GM21619 (cell line): Measurements from ENCODE around the gene PTPN4.

ENCODE experiments used
- ATAC-seq: cut with Tn5 transposase; IDR thresholded peaks from one replicate; pipeline ENCODE4 v1.9.1; 2021; ENCODE audit not compliant: unreplicated experiment

The PTPN4 gene

DNA sequence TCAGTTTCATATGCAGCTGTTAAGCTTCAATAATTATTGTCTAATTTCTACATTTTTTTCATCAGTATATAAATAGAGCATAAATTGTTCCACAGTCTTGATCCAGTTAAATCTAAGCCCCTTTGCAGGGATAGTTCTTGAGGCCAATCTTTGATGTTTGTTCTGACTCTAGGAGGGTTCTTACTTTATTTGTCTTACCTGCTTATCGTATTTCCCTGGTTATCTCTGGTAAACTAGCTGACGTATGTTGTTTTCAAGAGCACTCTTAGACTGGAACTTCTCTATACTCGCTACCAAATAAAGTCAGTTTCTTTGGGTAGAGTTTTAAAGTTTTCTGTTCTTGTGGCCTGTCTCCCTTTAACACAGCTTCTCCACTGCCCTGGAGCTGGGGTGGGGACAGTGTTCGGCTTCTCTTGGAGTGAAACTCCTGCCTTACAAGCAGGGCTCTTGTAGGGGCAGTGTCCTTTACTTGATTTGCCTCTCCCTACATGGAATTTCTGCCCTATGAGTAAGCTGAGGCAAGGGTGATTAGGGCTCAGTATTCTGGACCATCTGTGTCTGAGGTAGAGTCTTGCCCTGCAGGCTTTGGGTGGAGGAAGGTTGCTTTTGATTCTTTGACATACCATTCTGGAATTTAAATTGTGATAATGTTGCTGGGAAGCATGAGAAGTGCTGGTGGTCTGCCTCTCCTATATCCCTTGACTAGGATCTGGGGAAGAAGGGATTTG is 90.3 kb downstream of the PTPN4 start:
- ATAC-seq, result no peak

DNA sequence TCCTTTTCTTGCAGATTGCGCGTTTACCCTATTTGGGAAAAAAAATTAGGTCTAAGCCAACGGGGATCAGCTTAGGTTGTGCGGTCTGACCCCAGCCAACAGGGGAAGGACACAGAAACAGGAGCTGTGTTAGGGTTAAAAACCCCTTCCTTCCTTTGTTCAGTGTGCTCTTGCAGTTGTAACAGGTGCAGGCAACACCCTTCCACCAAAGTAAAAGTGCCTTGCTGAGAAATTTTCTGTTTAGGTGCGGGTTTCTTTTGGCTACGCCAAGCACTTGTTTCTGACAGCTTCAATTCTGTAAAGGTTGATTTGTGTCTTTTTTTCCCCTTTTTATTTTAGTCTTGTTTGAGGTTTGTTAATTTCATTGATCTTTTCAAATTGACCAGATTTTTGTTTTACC is 92.5 kb downstream of the PTPN4 start:
- ATAC-seq, result no peak

DNA sequence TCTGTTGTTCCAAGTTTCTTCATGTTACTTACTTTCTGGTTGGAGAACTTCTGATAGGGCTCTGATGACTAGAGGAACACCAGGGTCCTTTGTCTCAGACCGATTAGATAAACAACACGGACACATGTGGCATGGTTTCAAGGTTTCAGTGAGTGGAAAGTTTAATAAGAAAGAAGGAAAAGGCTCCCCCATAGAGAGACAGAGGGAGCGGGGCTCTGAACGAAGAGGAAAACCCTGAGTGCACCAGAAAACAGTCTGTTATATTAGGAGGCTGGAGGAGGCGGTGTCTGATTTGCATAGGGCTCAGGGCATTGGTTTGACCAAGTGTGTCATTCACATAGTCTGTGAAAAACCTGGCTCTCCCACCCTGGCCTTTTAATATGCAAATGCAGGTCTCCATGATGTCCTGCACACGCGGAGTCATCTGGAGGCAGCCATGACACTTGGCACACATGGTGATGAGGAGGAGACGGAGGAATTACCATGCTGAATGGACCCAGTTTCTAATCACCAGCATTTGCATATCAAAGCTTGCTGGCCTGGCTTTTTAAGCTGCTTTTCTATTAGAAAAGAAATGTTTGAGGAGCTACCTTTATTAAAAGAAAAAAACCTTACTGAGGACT is 94.2 kb downstream of the PTPN4 start:
- no peak for ATAC-seq

DNA sequence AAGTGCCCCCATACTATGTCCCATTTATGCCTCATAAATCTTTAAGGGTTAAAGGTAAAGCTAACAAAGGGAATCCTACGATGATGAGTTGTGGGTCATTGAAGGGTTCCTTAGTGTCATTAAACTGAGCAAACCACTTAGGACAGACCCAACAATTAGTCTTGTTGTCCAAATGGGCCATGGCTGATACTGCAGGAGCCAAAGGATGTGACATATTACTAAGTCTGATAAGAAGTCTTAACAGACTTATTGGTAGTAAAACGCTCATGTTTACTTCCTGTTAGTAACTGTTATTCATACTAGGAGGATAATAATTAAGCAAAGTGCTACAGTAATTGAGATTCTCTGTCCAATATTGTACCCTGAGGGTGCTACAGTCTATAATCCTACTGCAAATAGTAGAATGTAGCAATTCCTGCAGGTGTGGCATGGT is 96.8 kb downstream of the PTPN4 start:
- ATAC-seq, result no peak

DNA sequence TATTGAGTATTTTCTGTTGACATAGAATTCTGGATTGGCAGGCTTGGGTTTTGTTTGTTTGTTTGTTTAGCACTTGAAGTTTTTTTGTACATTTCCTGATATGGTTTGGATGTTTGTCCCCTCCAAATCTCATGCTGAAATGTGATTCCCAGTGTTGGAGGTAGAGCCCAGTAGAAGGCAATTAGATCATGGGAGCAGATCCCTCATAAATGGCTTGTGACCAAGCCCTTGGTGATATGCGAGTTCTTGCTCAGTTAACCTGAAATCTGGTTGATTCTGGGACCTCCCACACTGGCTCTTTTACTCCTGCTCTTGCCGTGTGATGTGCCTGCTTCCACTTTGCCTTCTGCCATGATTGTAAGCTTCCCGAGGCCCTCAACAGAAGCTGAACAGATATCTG is 98.0 kb downstream of the PTPN4 start:
- no peak for ATAC-seq

DNA sequence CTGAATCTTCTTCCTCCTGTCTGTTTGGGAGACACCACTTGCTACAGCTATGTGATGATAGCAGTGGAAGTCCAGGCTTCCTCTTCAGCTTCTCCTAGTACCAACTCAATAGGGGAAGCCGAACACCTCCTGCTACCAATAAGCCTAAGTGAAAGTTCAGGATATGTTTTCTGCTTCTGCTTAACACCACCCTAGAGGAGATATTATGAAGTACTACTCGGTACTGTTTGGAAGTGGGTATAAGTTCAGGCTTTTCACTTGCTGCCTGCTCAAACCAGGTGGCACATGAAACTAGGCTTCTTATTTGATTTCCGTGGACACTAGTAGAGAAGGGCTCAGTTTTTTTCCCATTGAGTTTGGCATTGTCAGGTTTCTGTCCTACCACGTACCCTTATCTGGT is 99.8 kb downstream of the PTPN4 start:
- no peak for ATAC-seq

DNA sequence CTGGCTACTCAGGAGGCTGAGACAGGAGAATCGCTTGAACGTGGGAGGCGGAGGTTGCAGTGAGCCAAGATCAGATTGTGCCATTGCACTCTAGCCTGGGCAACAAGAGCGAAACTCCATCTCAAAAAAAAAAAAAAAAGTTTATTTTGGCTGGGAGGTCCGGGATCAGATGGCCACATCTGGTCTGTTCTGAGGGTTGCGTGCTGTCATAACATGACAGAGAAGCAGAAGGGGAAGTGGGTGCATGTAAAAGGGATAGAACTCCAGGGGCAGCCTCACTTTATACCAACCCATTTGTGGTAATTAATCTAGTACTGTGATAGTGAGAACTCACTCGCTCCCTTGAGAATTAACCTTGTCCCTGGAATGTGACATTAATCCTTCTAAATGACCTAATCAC is 101.2 kb downstream of the PTPN4 start:
- ATAC-seq, result no peak

DNA sequence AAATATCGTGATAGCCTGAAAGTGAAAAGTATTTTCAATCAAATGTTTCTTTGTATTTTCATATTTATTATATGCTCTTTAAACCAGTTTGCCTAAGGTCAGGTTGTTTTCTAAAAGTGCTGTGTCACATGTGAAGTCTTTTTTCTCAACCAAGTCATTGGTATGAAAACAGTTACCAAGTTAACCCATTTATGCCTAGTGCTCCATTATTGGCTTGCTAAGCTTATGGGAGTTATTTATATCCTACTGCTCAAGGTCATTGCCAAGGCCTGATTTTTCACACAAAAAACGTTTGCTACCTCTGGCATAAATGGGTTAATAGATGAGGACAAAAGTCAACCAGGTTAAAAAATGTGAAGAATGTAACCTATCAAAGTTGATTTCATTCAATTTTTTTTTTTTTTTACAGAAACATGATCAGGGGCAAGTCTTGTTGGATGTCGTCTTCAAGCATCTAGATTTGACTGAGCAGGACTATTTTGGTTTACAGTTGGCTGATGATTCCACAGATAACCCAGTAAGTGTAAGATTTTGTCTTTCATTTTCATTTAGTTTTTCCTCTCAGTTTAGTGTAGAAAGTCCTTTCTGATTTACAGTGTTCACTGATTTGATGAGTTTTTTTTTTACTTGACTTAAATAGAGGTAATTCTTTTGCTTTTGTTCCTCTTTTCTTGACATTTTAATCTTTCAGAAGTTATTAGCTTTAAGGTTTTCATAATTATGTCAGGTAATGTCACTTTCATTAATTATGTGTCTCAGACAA is 102.6 kb downstream of the PTPN4 start:
- ATAC-seq, result peak; percentile 82

DNA sequence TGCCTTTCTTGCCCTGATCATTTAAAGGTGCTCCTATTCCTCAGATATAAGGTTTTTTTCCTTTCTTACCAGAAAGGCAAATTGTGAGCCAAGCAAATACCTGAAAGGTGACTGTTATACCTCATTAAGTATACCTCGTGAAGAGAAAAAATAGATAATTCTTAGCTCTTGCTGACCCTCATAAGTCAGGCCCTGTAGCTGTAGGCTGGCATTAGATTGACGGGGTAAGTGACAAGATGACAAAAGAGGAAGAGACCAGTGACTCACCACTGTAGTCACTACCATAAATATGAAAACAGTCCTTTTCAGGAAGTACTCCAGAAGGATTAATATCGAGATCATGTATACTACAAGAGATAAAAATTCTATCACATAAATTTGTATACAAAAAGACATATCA is 104.6 kb downstream of the PTPN4 start:
- no peak for ATAC-seq

DNA sequence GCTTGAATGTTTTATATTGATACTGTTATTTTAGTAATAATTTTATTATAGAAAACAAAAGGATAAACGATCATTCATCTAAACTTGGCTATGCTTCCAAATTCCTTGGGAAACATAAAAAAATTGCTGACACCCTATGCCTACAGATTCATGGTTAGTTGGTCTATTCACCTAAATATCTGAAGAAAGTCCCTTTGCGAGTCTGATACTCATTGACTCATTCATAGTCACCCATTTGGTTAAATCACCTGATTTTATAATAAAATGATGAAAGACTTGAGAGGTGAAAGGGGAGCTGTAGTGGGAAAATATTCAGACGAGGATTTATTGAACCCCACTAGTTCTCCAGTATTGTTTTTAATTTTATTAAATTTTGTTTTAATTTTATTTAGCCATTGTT is 112.0 kb downstream of the PTPN4 start:
- ATAC-seq, result no peak

DNA sequence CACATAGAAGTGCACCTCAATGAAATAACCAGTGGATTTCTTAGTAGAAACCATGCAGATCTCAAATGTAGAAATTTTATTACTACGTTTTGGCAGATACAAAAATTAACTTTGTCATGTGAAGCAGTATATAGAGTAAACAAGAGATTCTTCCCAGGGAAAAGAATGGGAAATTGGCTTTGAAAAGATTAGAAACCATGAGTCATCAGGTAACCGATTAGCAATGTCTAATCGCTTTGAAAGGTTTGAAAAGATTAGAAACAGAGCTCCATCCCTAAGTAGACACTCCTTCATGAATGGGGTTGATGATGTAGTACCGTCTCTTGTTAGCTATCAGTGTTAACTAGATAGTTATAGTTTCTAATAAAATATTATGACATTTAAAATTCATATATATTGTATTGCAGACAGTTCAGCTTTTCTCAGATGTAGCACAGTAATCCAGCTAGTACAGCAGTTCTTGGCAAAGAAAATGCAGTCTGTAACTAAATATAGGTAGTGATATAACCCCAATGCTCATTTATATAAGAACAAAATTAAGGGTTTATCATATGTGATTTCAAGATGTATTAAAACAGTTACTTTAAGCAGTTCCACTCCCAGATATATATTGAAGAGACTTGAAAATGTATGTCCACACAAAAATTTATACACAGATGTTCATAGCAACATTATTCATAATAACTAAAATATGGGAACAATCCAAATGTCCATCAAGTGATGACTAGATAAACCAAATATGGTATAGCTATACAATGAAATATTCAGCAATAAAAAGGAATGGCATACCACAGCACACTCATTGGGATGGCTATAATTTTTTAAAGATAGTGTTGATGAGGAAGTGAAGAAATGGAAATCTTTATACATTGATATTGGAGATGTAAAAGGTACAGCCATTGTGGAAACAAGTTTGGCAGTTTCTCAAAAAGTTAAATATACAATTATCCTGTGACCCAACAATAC is 113.9 kb downstream of the PTPN4 start:
- no peak for ATAC-seq

DNA sequence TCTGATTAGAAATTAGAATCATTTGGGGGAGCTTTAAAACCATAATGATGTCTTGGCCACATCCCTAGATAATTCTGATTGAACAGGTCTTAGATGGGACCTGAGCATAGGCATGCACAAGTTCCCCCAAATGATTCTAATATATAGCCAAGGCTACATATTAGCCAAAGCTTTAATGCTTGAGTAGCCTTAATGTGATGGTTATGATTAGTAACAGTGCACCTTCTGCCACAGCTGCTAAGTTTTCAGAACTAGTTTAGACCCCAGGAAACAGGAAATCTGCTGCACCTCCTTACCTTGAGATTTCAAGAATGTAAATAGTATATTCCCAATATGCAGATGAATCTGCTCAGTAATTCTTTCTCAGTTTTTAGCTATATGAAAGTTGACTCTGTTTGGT is 119.8 kb downstream of the PTPN4 start:
- ATAC-seq, result peak; percentile 57

DNA sequence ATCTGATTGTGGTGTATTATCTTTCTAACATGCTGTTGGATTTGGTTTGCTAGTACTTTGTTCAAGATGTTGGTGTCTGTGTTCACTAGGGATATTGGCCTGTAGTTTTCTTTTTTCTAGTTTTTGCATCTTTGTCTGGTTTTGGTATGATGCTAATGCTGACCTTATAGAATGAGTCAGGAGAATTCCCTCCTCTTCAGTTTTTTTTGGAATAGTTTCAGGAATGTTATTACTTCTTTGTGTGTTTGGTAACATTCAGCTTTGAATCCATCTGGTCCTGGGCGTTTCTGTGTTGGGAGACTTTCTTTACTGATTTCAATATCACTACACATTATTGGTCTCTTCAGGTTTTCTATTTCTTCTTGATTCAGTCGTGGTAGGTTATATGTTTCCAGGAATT is 129.0 kb downstream of the PTPN4 start:
- ATAC-seq, result no peak

DNA sequence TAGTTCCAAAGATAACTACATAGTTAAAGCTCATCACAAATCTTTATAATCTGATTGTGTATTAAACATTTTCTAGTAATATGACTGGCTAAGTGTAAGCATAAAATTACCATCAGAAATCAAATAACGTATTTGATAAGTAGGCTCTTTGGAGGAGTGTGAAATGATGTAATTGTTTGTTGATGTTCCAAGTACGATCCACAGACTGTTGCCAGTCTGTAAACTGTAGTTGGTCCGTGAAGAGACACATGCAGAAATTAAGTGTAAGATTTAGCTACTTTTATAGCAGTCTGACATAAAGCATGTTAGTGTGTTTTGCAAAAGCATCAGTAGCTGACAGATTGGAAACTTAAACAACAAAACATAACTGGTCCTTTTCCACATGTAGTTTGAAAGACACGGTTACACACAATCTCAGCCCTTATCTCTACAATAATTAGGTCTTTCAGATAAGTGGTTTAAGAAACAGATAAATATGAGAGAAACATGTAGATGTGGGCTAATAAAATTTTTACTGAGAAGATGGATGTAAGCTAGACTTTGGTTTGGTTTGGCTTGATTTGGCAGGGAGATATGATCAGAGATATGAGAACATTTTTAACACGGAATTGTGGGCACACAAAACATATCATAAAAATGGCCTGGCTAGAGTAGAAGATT is 138.1 kb downstream of the PTPN4 start:
- ATAC-seq, result no peak

DNA sequence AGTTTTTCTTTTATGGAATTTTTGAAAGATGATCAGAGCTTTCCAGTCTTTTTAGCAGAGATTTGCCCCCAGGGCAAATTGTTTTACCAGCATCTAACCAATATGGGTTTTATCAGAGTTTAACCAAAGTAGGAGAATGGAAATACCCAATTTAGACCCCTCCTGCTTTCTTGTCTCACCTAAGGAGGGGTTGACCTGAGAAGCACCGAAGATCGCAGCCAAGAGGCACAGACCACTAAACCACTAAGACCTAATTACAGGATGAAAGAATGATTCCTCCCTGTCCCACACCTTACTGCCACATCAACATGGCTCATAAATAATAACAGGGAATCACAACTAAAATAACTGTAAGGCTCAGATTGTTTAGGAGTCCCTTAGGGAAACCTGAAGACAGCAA is 141.3 kb downstream of the PTPN4 start:
- ATAC-seq, result no peak

DNA sequence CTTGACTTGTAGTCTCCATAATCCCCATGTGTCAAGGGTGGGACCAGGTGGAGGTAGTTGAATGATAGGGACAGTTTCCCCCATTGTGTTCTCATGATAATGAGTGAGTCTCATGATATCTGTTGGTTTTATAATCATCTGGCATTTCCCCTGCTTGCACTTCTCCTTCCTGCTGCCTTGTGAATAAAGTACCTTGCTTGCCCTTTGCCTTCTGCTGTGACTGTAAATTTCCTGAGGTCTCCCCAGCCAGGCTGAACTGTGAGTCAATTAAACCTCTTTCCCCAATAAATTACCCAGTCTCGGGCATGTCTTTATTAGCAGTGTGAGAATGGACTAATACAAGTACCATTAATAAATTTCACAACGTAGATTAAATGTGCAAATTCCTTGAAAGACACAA is 150.8 kb downstream of the PTPN4 start:
- ATAC-seq, result no peak

DNA sequence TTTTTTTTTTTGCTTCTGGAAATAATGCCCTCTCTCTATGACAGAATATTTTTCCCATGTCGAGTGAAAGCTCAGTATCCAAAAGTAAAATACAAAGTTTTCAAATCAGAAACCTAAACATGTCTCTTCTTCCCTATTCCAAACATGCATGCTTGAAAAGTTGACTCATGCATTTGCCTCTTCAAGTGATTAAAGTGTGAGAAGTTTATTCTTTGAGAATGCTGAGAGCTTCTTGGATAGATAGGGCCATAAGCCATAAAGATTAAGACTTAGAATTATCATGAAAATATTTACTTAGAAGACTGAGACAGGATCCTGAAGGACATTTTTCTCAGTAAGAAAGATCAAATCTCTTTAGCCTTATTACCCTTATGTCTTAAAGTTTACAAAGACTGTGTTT is 154.5 kb downstream of the PTPN4 start:
- ATAC-seq, result no peak

DNA sequence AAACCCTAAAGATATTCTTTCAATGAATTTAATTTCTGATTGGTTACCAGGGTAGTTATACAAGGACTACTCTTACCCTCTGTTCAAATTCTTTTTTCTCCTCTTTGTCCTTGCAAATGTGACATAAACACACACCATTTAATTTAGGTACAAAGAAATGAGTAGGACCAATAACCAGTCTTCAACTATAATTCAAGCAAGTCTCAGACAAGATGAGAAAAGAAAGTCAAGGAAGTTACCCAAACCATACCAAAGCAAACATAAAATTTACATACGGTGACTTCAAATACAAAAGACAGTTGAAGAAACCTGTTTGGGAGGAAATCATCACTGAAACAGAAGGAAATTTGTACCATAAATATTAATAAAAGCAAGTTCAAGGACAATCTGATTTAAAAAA is 162.1 kb downstream of the PTPN4 start:
- no peak for ATAC-seq

DNA sequence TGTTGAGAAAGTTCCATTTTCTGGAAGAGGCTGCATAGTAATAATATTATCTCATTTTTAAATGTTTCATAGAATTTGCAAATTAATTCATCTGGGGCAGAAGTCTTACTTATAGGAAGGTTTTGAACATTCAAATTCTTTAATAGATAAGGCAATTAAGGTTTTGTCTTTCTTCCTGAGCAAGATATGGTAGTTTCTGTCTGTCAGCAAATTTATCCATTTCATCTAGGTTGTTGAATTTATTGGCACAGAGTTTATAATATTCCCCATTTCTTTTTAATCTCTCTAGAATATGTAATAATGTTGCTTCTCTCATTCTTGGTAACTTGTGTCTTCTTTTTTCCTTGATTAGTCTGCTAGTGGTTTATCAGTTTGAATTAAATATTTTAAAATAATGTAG is 163.0 kb downstream of the PTPN4 start:
- ATAC-seq, result no peak

DNA sequence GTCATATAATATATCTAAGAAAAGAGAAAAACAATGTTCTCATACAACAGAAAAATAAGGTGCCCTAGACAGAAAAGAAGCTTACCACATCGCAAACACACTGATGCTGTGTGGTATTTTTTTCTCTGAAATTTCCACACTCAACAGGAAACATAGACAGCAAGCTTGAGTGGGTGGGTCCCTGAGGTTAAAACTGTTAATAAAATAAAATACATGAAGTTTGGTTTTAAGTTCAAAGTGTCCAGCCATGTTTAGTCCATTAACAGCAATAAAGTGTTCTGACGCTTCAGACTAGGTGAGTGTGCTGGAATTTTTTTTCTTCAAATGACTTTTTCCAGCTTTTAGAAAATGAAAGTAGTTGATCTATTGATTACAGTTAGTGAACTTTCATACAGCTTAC is 169.8 kb downstream of the PTPN4 start:
- no peak for ATAC-seq

DNA sequence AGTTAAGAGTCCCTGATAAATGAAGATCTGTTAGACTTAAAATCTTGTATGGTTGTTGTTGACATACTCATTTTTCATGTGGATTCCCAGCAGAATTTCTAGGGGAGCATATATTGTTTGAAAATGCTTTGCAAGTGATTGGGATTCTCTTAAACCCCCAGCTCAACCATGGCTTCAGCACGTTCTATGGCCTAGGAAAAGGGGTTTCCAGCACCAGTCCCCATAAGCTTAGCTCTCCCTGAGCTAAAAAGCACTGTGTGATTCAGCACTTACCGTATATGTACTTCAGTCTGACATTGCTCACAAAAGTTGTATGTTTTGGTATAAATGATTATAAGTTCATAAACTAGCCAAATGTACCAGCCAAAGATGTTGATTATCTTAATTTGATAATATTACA is 173.1 kb downstream of the PTPN4 start:
- ATAC-seq, result no peak
